CD4-positive, alpha-beta T cell (primary cell): Measurements from ENCODE around the gene NRL. TPM values are rescaled to one million over a fixed set of nuclear protein-coding genes. Genes with fewer than 3 reads are reported as not detected.

Experiments
- ATAC-seq: fragments of 200-7000 bp; cut with Tn5 transposase; one replicate; pipeline ENCODE4 v1.10.0; 2022; ENCODE audit warnings: mild to moderate bottlenecking; ENCODE audit not compliant: poor library complexity
- CTCF ChIA-PET: fragments of 350-600 bp; sonication (Branson Sonifier 250); formaldehyde crosslinking; loops from one replicate; lab custom pipeline; 2021; ENCODE audit warnings: antibody characterized with exemption, inconsistent platforms; lab: Charles Lee
- POLR2A ChIA-PET: fragments of 350-600 bp; sonication (Branson Sonifier 250); formaldehyde crosslinking; loops from one replicate; lab custom pipeline; 2021; ENCODE audit warnings: antibody characterized with exemption, inconsistent platforms; lab: Charles Lee
- DNase-seq, 14 experiments: peaks; one replicate each; pipeline ENCODE4 v3.0.0-alpha.2; 2013 to 2020; ENCODE audit warnings: mixed read lengths in 2 of 14
- H3K27ac ChIP-seq, 2 donors: one replicate each; pipeline versions ENCODE4 v1.5.1 to v1.7.0; 2013; ENCODE audit warnings: low read length in 2 of 2, low read depth in 1 of 2, mild to moderate bottlenecking in 1 of 2
- H3K27me3 ChIP-seq, 2 experiments: 1 replicate in 1 of 2; 2 replicates in 1 of 2; pipeline versions ENCODE4 v1.6.1 to v1.7.0; 2013; ENCODE audit warnings: low read length in 2 of 2, control low read depth in 1 of 2, mild to moderate bottlenecking in 1 of 2, moderate library complexity in 1 of 2; ENCODE audit not compliant: insufficient read depth in 2 of 2, control insufficient read depth in 1 of 2
- H3K36me3 ChIP-seq: one replicate; pipeline ENCODE4 v1.6.1; 2013; ENCODE audit warnings: low read length, control low read depth; ENCODE audit not compliant: insufficient read depth
- H3K4me1 ChIP-seq: one replicate; pipeline ENCODE4 v1.6.1; 2013; ENCODE audit warnings: low read length, control low read depth; ENCODE audit not compliant: insufficient read depth
- H3K4me3 ChIP-seq: one replicate; pipeline ENCODE4 v1.5.1; 2013; ENCODE audit warnings: mild to moderate bottlenecking, low read length, moderate library complexity
- H3K9me3 ChIP-seq, 2 experiments: 1 replicate in 1 of 2; 2 replicates in 1 of 2; pipeline versions ENCODE4 v1.6.1 to v1.7.0; 2013; ENCODE audit warnings: low read length in 2 of 2, mild to moderate bottlenecking in 2 of 2, control low read depth in 1 of 2, moderate library complexity in 1 of 2; ENCODE audit not compliant: control insufficient read depth in 1 of 2, insufficient read depth in 1 of 2
- H3K27ac Mint-ChIP-seq: one replicate; pipeline ENCODE4 v1.8.0; 2020; ENCODE audit warnings: mixed read lengths
- H3K27me3 Mint-ChIP-seq: one replicate; pipeline ENCODE4 v1.8.0; 2021; ENCODE audit warnings: mixed read lengths
- H3K36me3 Mint-ChIP-seq: one replicate; pipeline ENCODE4 v1.8.0; 2021; ENCODE audit warnings: low read depth, mixed read lengths
- H3K4me1 Mint-ChIP-seq: one replicate; pipeline ENCODE4 v1.8.0; 2021; ENCODE audit warnings: low read depth, mixed read lengths
- H3K4me3 Mint-ChIP-seq: one replicate; pipeline ENCODE4 v1.8.0; 2020; ENCODE audit warnings: mild to moderate bottlenecking, mixed read lengths
- H3K9me3 Mint-ChIP-seq: one replicate; pipeline ENCODE4 v1.8.0; 2020; ENCODE audit warnings: mixed read lengths
- intact Hi-C, 2 experiments: fragments of 100-400 bp; cut with DNase I in 1 of 2; cut with micrococcal nuclease in 1 of 2; formaldehyde crosslinking; loops; one replicate each; pipeline versions ENCODE4 v1.15.1 to v1.9.0; 2023 to 2025; cut with DNase I, micrococcal nuclease
- total RNA-seq, 174 experiments: library from RNA in 2 of 174; stranded (reverse) in 2 of 174; gene quantifications; one replicate each; pipeline ENCODE4 v1.2.3 and lab custom pipeline; 2021 to 2026
- TF ChIP-seq, protein P1 (sequence below): fragments of 200-600 bp; IDR thresholded peaks from one replicate; pipeline ENCODE4 v1.8.0; 2022; ENCODE audit warnings: antibody characterized with exemption, mild to moderate bottlenecking

Gene NRL
- total RNA-seq, 2 experiments from 2014 or later = 1.6 to 1.9 TPM

DNA sequence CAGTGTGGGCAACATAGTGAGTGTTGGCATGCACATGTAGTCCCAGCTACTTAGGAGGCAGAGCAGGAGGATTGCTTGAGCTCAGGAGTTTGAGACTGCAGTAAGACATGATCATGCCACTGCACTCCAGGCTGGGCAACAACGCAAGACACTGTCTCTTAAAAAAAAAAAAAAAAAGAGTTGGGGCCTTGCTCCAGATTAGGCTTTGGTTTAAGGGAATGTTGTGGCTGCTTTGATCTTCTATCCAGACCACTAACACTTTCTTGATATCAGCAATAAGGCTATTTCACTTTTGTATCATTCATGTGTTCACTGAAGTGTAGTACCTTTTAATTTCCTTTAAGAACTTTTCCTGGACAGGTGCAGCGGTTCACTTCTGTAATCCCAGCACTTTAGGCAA lies 12.9 kb upstream of the NRL start:
- no peak for DNase-seq
- Mint-ChIP-seq H3K9me3 (no peaks in the 10 kb centered on the region), H3K27me3 (no peaks in the 10 kb centered on the region), H3K4me1 (peaks cover 16% of the 10 kb centered on the region), H3K27ac (no peak overlapping the region), H3K36me3 (peaks cover 26% of the 10 kb centered on the region), H3K4me3 (no peak overlapping the region)
- Histone ChIP-seq H3K27ac (no peak overlapping the region), H3K4me1 (peaks cover 13% of the 10 kb centered on the region), H3K4me3 (no peak overlapping the region), H3K36me3 (peaks cover 18% of the 10 kb centered on the region), H3K9me3 (no peaks in the 10 kb centered on the region), H3K27me3 (no peaks in the 10 kb centered on the region)
- ChIA-PET POLR2A (interaction anchor here (1.8 to 6.2 kb wide), 3 partner anchors 8 to 19 kb away, joined by 6 to 33 read pairs (median 6); partner anchors contain the start of genes DCAF11, NRL and PSME1), CTCF (interaction anchor here (2.8 kb wide), 1 partner anchor 19 kb away, joined by 11 read pairs; no protein-coding TSS in a partner anchor)
- intact Hi-C loops = no loop called here
- ATAC-seq = no peak
- TF ChIP-seq, protein P1, sequence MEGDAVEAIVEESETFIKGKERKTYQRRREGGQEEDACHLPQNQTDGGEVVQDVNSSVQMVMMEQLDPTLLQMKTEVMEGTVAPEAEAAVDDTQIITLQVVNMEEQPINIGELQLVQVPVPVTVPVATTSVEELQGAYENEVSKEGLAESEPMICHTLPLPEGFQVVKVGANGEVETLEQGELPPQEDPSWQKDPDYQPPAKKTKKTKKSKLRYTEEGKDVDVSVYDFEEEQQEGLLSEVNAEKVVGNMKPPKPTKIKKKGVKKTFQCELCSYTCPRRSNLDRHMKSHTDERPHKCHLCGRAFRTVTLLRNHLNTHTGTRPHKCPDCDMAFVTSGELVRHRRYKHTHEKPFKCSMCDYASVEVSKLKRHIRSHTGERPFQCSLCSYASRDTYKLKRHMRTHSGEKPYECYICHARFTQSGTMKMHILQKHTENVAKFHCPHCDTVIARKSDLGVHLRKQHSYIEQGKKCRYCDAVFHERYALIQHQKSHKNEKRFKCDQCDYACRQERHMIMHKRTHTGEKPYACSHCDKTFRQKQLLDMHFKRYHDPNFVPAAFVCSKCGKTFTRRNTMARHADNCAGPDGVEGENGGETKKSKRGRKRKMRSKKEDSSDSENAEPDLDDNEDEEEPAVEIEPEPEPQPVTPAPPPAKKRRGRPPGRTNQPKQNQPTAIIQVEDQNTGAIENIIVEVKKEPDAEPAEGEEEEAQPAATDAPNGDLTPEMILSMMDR = no peak

- ChIA-PET CTCF (interaction anchor here (2.8 kb wide), 1 partner anchor 18 kb away, joined by 11 read pairs; no protein-coding TSS in a partner anchor), POLR2A (interaction anchor here (1.8 to 6.2 kb wide), 3 partner anchors 9 to 18 kb away, joined by 6 to 33 read pairs (median 6); partner anchors contain the start of genes DCAF11, NRL and PSME1)
- H3K36me3 ChIP-seq = peaks cover 23% of the 10 kb centered on the region
- no peak for DNase-seq
- H3K4me3 ChIP-seq = no peak overlapping the region
- H3K27ac ChIP-seq = no peak overlapping the region
- intact Hi-C loops = no loop called here
- H3K9me3 ChIP-seq = no peaks in the 10 kb centered on the region
- TF ChIP-seq, protein P1 = no peak
- peaks cover 33% of the 10 kb centered on the region for H3K36me3 Mint-ChIP-seq
- H3K27me3 ChIP-seq = no peaks in the 10 kb centered on the region
- H3K27ac Mint-ChIP-seq = no peak overlapping the region
- H3K4me1 Mint-ChIP-seq = peaks cover 8% of the 10 kb centered on the region
- H3K9me3 Mint-ChIP-seq = no peaks in the 10 kb centered on the region
- no peak overlapping the region for H3K4me3 Mint-ChIP-seq
- no peaks in the 10 kb centered on the region for H3K27me3 Mint-ChIP-seq
- no peak for ATAC-seq
- H3K4me1 ChIP-seq = peaks cover 6% of the 10 kb centered on the region
Measured at GRCh38 chr14:24126939-24127338, 12.2 kb upstream of the NRL start.

DNA sequence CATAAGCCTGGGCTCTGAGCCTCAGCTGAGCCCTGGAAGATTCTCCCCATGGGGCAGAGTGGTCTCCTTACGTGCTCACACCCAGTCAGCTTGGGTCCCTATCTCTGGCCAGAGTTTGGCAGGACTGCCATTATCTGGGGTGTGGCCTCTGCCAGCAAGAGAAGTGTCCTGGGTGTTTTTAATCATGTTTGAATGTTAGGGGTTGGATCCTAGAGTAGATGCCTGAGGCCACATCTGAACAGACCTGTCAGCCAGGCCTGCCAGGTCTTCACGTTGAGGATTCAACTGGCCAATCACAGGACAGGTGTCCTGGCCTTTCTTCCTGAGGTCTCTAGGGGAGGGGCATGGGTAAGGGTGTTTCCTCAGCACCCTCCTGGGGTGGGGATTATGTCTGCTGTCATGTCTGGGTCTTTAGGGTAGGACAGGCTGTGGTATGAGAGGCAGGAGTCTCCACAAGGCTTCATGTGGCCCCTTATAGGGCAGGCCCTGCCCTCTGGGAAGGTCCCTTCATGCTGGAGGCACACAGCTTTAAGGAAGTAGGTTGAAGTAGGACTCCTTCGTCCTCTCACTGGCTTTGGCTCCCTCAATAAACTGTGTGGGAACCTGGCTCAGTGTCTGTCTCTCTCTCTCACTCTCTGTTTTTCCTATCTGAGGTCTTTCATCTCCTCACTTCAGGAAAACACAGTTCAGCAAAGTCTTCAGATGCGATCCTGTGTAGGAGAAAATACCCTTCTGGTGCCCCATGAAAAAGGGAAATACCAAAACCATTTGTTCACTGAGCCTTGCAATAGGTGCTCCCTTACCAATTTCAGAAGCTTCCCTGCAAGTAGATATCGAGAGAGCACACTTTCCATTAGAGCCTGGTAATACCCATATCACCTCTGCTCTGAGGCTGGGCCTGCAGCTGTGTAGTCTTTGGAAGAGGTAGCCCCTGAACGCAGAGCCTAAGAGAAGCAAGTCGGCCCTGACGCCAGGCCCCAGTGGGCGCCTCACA lies 9.0 kb upstream of the NRL start:
- Histone ChIP-seq H3K27ac (no peak overlapping the region), H3K36me3 (peaks cover 53% of the 10 kb centered on the region), H3K27me3 (no peaks in the 10 kb centered on the region), H3K4me1 (peaks cover 2% of the 10 kb centered on the region), H3K4me3 (no peak overlapping the region), H3K9me3 (no peaks in the 10 kb centered on the region)
- CTCF ChIA-PET = no interaction called here
- POLR2A ChIA-PET = interaction anchor here (1.1 to 6.2 kb wide), 3 partner anchors 9 to 37 kb away, joined by 4 to 33 read pairs (median 6); partner anchors contain the start of genes DCAF11, IRF9, NRL and PSME1
- no peak overlapping the region for H3K4me3 Mint-ChIP-seq
- H3K9me3 Mint-ChIP-seq = no peaks in the 10 kb centered on the region
- intact Hi-C loops = no loop called here
- peaks cover 6% of the 10 kb centered on the region for H3K4me1 Mint-ChIP-seq
- H3K27me3 Mint-ChIP-seq = no peaks in the 10 kb centered on the region
- DNase-seq = no peak
- no peak overlapping the region for H3K27ac Mint-ChIP-seq
- ATAC-seq = no peak
- peaks cover 62% of the 10 kb centered on the region for H3K36me3 Mint-ChIP-seq
- TF ChIP-seq, protein P1 = no peak
